Measurements from ENCODE around the gene CLHC1. TPM values are rescaled to one million over a fixed set of nuclear protein-coding genes. Genes with fewer than 3 reads are reported as not detected.

The CLHC1 gene
- total RNA-seq, 3 donors from 2014 or later (not counting 1 experiment from before 2014, with no cell fraction given), result 5.6 to 14.9 (median 6.3) TPM

DNA sequence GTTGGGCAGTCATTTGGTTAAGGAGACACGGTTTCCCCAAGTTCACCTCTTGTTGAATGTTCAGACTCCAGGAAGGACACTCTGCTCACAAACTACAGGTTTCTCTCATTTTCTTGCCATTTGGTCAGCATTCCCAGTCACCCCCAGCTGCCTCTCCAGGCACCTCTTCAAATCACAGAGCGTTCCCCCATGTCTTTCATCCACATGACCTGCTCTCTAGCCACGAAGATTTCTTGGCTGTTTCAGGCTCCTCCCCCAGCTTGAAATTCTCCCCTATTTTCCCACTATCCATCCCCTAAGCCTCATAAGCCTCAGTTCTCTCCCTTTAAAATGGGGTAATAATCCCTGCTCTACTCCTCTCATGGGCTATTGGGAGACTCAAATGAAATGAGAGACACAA, 92.8 kb downstream of the CLHC1 start:
- ATAC-seq, result no peak
- Histone ChIP-seq H3K4me1 (ENCODE audit: control insufficient read depth, insufficient read depth, low read length) (peaks cover 6% of the 10 kb centered on the region), H3K27ac (ENCODE audit: low read length) (no peak overlapping the region), H3K27me3 (ENCODE audit: control insufficient read depth, insufficient read depth, low read length) (no peaks in the 10 kb centered on the region), H3K9me3 (ENCODE audit: control insufficient read depth, insufficient read depth, low read length) (no peaks in the 10 kb centered on the region), H3K4me3 (ENCODE audit: low read length) (no peak overlapping the region), H3K36me3 (ENCODE audit: control insufficient read depth, insufficient read depth, low read length) (no peaks in the 10 kb centered on the region)
- Mint-ChIP-seq H3K36me3 (no peaks in the 10 kb centered on the region), H3K4me1 (peaks cover 1 to 2% of the 10 kb centered on the region in 2 donors), H3K27me3 (ENCODE audit: low read depth in 2 of 2) (peaks cover 0 to 9% of the 10 kb centered on the region in 2 donors), H3K9me3 (no peaks in the 10 kb centered on the region), H3K4me3 (no peak overlapping the region), H3K27ac (no peak overlapping the region)
- TF ChIP-seq, protein P1, sequence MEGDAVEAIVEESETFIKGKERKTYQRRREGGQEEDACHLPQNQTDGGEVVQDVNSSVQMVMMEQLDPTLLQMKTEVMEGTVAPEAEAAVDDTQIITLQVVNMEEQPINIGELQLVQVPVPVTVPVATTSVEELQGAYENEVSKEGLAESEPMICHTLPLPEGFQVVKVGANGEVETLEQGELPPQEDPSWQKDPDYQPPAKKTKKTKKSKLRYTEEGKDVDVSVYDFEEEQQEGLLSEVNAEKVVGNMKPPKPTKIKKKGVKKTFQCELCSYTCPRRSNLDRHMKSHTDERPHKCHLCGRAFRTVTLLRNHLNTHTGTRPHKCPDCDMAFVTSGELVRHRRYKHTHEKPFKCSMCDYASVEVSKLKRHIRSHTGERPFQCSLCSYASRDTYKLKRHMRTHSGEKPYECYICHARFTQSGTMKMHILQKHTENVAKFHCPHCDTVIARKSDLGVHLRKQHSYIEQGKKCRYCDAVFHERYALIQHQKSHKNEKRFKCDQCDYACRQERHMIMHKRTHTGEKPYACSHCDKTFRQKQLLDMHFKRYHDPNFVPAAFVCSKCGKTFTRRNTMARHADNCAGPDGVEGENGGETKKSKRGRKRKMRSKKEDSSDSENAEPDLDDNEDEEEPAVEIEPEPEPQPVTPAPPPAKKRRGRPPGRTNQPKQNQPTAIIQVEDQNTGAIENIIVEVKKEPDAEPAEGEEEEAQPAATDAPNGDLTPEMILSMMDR (IDR thresholded peaks at IDR 0.05), result no peak
- DNase-seq, result no peak
- WGBS (ENCODE audit: insufficient coverage), result 88% methylated on average over 3 of the region's 3 CpGs
- intact Hi-C loops (cut with micrococcal nuclease), result no loop called here

DNA sequence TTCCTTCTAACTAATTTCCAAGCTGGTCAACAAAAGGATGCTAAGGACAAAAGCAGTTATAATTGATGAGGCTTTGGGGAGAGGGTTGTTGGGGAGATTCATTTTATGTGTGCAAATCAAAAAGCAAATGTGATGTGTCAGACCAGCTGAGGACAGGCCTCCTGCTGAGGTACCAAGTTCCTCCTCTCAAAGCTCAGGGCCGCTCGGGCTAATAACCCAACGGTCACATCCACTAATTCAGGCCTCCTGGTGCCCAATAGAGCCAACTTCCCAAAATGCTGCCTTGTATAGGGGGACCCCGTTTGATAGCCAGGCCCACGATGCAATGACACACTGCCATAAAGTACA, 93.2 kb downstream of the CLHC1 start:
- Histone ChIP-seq H3K4me1 (ENCODE audit: control insufficient read depth, insufficient read depth, low read length) (peaks cover 9% of the 10 kb centered on the region), H3K27ac (ENCODE audit: low read length) (no peak overlapping the region), H3K4me3 (ENCODE audit: low read length) (no peak overlapping the region), H3K9me3 (ENCODE audit: control insufficient read depth, insufficient read depth, low read length) (no peaks in the 10 kb centered on the region), H3K27me3 (ENCODE audit: control insufficient read depth, insufficient read depth, low read length) (no peaks in the 10 kb centered on the region), H3K36me3 (ENCODE audit: control insufficient read depth, insufficient read depth, low read length) (no peaks in the 10 kb centered on the region)
- Mint-ChIP-seq H3K9me3 (no peaks in the 10 kb centered on the region), H3K36me3 (no peaks in the 10 kb centered on the region), H3K4me1 (peaks cover 6 to 7% of the 10 kb centered on the region in 2 donors), H3K4me3 (no peak overlapping the region), H3K27me3 (ENCODE audit: low read depth in 2 of 2) (peaks cover 0 to 9% of the 10 kb centered on the region in 2 donors), H3K27ac (no peak overlapping the region)
- intact Hi-C loops (cut with micrococcal nuclease), result no loop called here
- no peak for DNase-seq
- no peak for ATAC-seq
- WGBS (ENCODE audit: insufficient coverage), result 90% methylated on average over 5 of the region's 5 CpGs
- TF ChIP-seq, protein P1 (IDR thresholded peaks at IDR 0.05), result no peak

DNA sequence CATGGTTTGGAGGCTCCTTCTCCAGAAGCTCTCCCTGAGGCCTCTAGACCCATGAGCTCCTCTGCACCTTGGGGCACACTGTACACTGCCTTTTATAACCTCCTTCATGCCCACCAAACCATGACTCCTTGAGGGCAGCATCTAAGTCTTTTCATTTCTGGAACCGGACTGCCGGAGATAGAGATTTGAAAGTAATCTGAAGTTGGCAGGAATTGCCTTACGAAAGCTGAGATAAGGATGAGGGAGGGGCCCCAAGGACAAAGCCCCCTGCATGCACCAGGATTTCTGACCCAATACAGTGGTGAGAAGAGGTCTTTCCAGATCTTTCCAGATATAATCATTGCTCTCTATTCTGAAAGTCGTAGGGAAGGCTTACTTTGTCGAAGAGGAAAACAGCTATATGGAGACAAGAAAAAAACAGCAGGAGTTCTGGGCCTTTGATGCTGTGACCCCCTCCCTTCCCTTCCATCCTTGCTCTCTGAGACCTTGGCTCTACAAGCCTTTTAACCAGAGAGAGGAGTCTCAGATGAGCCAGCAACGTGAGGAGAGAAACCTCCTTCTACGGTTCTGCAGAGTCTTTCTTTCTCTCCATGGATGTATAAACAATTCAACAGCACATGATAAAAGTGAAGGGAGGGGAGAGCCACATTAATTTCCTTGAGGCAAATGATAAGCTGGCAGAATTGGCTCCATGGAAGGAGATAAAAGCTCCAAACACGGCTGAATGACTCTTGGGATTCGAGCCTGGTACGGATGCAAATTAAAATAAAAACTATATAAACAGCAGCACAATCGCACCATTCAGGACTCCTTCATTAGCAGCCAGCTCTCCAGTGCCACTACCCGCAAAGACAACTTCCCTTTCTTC, 93.8 kb downstream of the CLHC1 start:
- ATAC-seq, result no peak
- no peak overlapping the region for H3K27ac Mint-ChIP-seq
- Histone ChIP-seq H3K27ac (ENCODE audit: low read length) (no peak overlapping the region), H3K9me3 (ENCODE audit: control insufficient read depth, insufficient read depth, low read length) (no peaks in the 10 kb centered on the region), H3K4me3 (ENCODE audit: low read length) (no peak overlapping the region), H3K27me3 (ENCODE audit: control insufficient read depth, insufficient read depth, low read length) (no peaks in the 10 kb centered on the region), H3K4me1 (ENCODE audit: control insufficient read depth, insufficient read depth, low read length) (peaks cover 14% of the 10 kb centered on the region), H3K36me3 (ENCODE audit: control insufficient read depth, insufficient read depth, low read length) (no peaks in the 10 kb centered on the region)
- DNase-seq, result no peak
- WGBS (ENCODE audit: insufficient coverage), result 87% methylated on average over 11 of the region's 12 CpGs
- TF ChIP-seq, protein P1 (IDR thresholded peaks at IDR 0.05), result no peak
- peaks cover 12 to 13% of the 10 kb centered on the region in 2 donors for H3K4me1 Mint-ChIP-seq
- no peak overlapping the region for H3K4me3 Mint-ChIP-seq
- no peaks in the 10 kb centered on the region for H3K9me3 Mint-ChIP-seq
- no peaks in the 10 kb centered on the region for H3K36me3 Mint-ChIP-seq
- peaks cover 0 to 9% of the 10 kb centered on the region in 2 donors for H3K27me3 Mint-ChIP-seq (ENCODE audit: low read depth in 2 of 2)
- intact Hi-C loops (cut with micrococcal nuclease), result no loop called here
